Right cardiac atrium (tissue), 5 donors: Measurements from ENCODE around the gene RPLP1. TPM values are rescaled to one million over a fixed set of nuclear protein-coding genes. Genes with fewer than 3 reads are reported as not detected.
A peak's percentile ranks its signal among the peaks of the same experiment; 100 is the strongest.

Source experiments
- ATAC-seq, 2 donors: fragments of 200-7000 bp; cut with Tn5 transposase; one replicate each; pipeline versions ENCODE4 v1.8.0 to v1.9.1; 2020; ENCODE audit warnings: moderate library complexity in 2 of 2, mild to moderate bottlenecking in 1 of 2
- DNase-seq, 3 donors: peaks; one replicate each; pipeline ENCODE4 v3.0.0-alpha.2; 2020
- H3K27ac ChIP-seq: one replicate; pipeline ENCODE4 v1.5.1; 2013; ENCODE audit warnings: mild to moderate bottlenecking, low read length, control low read depth, moderate library complexity
- H3K27me3 ChIP-seq: one replicate; pipeline ENCODE4 v1.6.1; 2013; ENCODE audit not compliant: control insufficient read depth, insufficient read depth
- H3K4me1 ChIP-seq: one replicate; pipeline ENCODE4 v1.6.1; 2013; ENCODE audit warnings: low read length; ENCODE audit not compliant: control insufficient read depth, insufficient read depth
- H3K4me3 ChIP-seq: one replicate; pipeline ENCODE4 v1.5.1; 2013; ENCODE audit warnings: low read length, control low read depth
- H3K9me3 ChIP-seq: one replicate; pipeline ENCODE4 v1.6.1; 2013; ENCODE audit warnings: low read length; ENCODE audit not compliant: control insufficient read depth
- WGBS: extraction: QIAGEN DNeasy Blood & Tissue Kit; methylation state at CpG from one replicate; pipeline ENCODE4 v1.1.7; 2013; 5-methylcytosine and 5-hydroxymethylcytosine counted together
- intact Hi-C, 4 donors: fragments of 100-400 bp; cut with DNase I; formaldehyde crosslinking; loops; one replicate each; pipeline versions ENCODE4 v1.11.0 to v1.14.0; 2022 to 2023
- polyA plus RNA-seq: library from polyadenylated mRNA; stranded (reverse); fragments of 200-250 nt; gene quantifications from one replicate; pipeline ENCODE4 v1.2.3, GENCODE V29; 2013
- total RNA-seq, 4 donors: library from RNA; stranded (reverse); fragmentation: NEBNext Ultra II Directional; extraction: Animal tissue kit (Norgen Biotek cat#: 25700); gene quantifications; one replicate each; pipeline ENCODE4 v1.2.1, GENCODE V29; 2021
- donor health status: healthy with polysubstance abuse.
- donor health status: DM: no; HTN: yes; CAD: no.
- donor health status: DM: no; HTN: no; CAD: no.
- donor health status: DM: no; HTN: yes; CAD: no; lungs with severe emphysema.
- donor health status: DM: yes; HTN: yes; CAD: no.

The RPLP1 gene
- total and polyA plus RNA-seq, 5 donors = 899 to 1,271 (median 1,013) TPM

DNA sequence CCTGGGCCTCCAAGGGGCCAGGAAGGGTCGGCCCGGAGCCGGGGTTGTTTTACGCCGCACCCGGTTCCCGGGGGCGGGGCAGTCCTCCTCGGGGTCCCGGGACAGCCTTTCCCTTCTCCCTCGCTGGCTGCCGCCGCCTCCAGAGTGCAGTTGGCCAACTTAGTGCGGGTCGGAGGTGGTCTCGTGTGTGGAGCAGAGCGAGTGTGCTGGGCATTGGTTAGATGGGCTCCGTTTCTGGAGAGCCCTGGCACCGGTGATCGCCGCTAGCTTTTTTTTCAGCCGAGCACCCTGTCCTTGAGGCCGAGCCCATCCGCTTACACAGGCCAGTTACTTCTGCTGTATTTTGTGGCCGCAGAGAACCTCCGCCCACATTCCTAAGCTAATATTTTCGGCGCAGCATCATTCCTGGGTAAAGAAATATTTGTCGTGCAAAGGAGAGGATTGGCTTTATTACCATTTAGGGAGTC lies 37.9 kb upstream of the RPLP1 start:
- intact Hi-C loops = no loop called here
- ATAC-seq (peak; percentile 66 to 71), DNase-seq (peak; percentile 27 to 64 (median 44))
- Histone ChIP-seq H3K4me3 (peak overlapping the region; percentile 68), H3K4me1 (no peaks in the 10 kb centered on the region), H3K9me3 (no peaks in the 10 kb centered on the region), H3K27me3 (no peaks in the 10 kb centered on the region), H3K27ac (no peak overlapping the region)
- under 1% methylated on average over 29 of the region's 29 CpGs for WGBS

GRCh38 chr15:69415381-69415780 lies 37.2 kb upstream of the RPLP1 start:
- no peak overlapping the region for H3K4me3 ChIP-seq
- no peaks in the 10 kb centered on the region for H3K4me1 ChIP-seq
- DNase-seq = no peak
- H3K9me3 ChIP-seq = no peaks in the 10 kb centered on the region
- no peak overlapping the region for H3K27ac ChIP-seq
- H3K27me3 ChIP-seq = no peaks in the 10 kb centered on the region
- intact Hi-C loops = no loop called here
- 69% methylated on average over 3 of the region's 3 CpGs for WGBS
- no peak for ATAC-seq

- DNase-seq (no peak), ATAC-seq (no peak)
Measured at GRCh38 chr15:69417581-69417980, 35.0 kb upstream of the RPLP1 start.

DNA sequence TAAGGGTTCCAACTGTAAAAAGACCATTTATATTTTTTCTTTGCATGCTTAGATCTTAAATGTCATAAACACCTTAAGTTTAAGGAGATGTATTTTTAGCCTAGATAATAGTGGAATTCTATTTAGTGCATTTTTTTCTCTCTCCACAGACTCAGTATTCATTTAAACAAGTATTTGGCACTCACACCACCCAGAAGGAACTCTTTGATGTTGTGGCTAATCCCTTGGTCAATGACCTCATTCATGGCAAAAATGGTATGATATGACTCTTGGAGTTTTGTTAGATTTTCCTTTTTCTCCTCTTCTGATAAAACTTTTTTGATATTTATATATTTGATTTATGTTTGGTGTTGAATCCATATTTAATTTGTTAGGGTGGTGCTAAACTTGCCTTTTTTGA lies 31.1 kb upstream of the RPLP1 start:
- H3K9me3 ChIP-seq = no peaks in the 10 kb centered on the region
- ATAC-seq = no peak
- H3K27me3 ChIP-seq = no peaks in the 10 kb centered on the region
- no peak overlapping the region for H3K27ac ChIP-seq
- intact Hi-C loops = no loop called here
- no peak overlapping the region for H3K4me3 ChIP-seq
- no peaks in the 10 kb centered on the region for H3K4me1 ChIP-seq
- DNase-seq = no peak

More at GRCh38 chr15:69417581-69417980, 35.0 kb upstream of the RPLP1 start:
- Histone ChIP-seq H3K4me3 (no peak overlapping the region), H3K4me1 (no peaks in the 10 kb centered on the region), H3K27ac (no peak overlapping the region), H3K27me3 (no peaks in the 10 kb centered on the region), H3K9me3 (no peaks in the 10 kb centered on the region)
- intact Hi-C loops = no loop called here

DNA sequence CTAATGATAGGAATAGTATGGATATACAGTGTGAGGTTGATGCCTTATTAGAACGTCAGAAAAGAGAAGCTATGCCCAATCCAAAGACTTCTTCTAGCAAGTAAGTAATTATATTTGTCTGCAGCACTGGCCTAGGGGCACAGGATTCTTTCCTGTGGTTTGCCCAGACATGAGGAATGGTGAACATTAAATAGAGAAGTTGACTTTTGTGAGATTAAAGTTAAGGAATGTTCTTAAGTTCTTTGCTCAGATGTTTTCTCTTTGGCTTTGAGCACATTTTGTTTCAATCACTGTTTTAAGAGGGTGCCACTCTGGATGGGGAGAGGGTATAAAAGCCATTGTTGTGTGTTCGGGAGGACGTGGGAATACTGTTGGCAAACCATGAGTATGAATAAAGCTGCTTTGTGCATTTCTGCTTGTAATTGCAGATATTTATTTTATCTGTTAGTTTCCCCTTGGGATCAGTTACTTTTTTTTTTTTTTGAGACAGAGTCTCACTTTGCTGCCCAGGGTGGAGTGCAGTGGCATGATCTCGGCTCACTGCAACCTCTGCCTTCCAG lies 30.2 kb upstream of the RPLP1 start:
- 87% methylated on average over 4 of the region's 4 CpGs for WGBS
- Histone ChIP-seq H3K4me3 (no peak overlapping the region), H3K9me3 (no peaks in the 10 kb centered on the region), H3K27ac (no peak overlapping the region), H3K4me1 (no peaks in the 10 kb centered on the region), H3K27me3 (no peaks in the 10 kb centered on the region)
- no peak for DNase-seq
- ATAC-seq = no peak
- intact Hi-C loops = no loop called here

DNA sequence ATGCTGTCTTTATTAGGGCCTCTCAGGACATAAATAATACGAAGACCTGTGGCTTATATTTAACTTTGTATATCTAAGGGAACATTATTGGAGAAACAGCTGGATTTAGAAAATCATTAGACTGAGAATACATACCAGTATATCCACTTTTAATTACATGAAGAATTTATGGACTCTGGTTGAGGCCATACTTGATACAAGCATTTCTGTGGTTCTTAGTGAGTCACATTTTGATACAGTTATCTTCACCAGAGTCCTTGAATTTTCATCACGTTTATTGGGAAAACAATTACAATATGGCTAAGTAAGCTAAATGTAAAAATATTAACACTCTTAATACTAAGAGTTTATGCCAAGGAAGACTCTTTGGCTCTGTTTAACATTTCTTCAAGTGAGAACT lies 28.6 kb upstream of the RPLP1 start:
- H3K27me3 ChIP-seq = no peaks in the 10 kb centered on the region
- no peaks in the 10 kb centered on the region for H3K4me1 ChIP-seq
- H3K9me3 ChIP-seq = no peaks in the 10 kb centered on the region
- no peak overlapping the region for H3K4me3 ChIP-seq
- ATAC-seq = no peak
- WGBS = 86% methylated on average over 2 of the region's 2 CpGs
- no peak overlapping the region for H3K27ac ChIP-seq
- no peak for DNase-seq
- intact Hi-C loops = no loop called here

DNA sequence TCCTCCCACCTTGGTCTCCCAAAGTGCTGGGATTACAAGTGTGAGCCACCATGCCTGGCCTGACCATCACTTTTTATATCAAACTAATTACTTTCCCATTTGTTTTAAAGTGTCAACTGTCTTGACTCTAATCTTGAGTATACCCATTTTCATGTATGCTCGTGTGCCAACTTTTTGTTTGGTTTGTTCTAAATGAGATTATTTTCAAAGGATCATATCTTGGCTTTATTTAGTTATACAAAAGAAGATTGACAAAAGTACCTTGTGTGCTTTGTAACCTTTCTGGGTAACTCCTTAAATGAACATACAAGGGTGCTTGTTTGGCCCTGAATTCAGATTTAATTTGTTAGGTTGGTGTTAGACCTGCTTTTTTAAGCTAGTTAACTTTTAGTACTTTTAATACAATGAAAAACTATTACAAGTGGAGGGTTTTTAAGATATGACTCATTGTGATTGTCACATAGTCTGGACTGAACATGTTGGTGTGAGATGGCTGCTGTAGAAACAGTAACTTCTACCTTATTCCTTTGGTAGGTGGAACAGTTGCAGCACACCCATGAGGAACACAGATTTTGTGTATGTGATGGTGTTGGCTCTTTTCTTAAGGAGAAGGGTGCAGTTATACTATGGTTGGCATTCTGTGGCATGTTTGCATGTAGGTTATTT lies 27.7 kb upstream of the RPLP1 start:
- 100% methylated on average over 1 of the region's 1 CpG for WGBS
- no peak for ATAC-seq

DNA sequence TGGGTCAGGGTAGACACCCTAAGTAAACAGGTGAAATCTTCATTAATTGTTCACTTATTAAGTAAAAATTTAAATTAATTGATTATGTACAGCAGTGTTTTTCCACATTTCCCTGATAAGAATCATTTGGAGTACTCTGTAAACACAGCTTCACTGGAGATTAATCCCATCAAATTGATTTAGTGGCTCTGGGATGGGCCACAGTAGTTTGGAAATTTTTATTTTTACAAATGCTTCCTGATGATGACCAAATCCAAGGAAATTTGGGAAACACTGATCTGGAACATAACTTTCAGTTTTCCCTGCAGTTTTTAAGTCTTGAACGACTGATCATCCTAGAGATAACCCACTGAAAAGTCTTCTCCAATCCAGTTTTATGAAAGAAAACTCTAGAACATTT lies 18.8 kb upstream of the RPLP1 start:
- H3K27me3 ChIP-seq = no peaks in the 10 kb centered on the region
- WGBS = 94% methylated on average over 1 of the region's 1 CpG
- H3K9me3 ChIP-seq = no peaks in the 10 kb centered on the region
- no peak overlapping the region for H3K4me3 ChIP-seq
- no peak overlapping the region for H3K27ac ChIP-seq
- intact Hi-C loops = no loop called here
- no peak for ATAC-seq
- no peak for DNase-seq
- H3K4me1 ChIP-seq = no peaks in the 10 kb centered on the region

More for the DNA sequence above, 27.7 kb upstream of the RPLP1 start:
- no peak overlapping the region for H3K4me3 ChIP-seq
- DNase-seq = no peak
- H3K4me1 ChIP-seq = no peaks in the 10 kb centered on the region
- H3K9me3 ChIP-seq = no peaks in the 10 kb centered on the region
- no peak overlapping the region for H3K27ac ChIP-seq
- intact Hi-C loops = no loop called here
- H3K27me3 ChIP-seq = no peaks in the 10 kb centered on the region

DNA sequence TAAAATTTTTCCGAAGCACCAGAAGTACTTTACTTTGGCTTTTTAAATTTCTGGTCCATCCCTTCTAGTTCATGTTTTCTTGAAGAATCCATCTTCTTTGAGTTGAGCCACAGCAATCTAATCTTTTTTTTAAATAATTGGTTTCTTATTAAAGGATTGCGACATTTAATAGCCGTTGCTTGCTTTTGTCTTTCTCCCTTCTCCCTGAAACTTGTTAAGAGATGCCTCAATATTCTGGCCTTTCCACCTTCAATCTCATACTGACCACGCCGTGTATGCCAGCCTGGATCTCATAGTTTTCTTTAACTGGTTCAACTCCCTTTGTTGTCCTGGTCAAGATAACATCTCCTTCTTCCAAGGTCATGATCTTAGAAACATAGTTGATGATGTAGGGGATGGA lies 18.4 kb upstream of the RPLP1 start:
- ATAC-seq (no peak), DNase-seq (no peak)
- Histone ChIP-seq H3K27me3 (no peaks in the 10 kb centered on the region), H3K4me3 (no peak overlapping the region), H3K4me1 (no peaks in the 10 kb centered on the region), H3K9me3 (no peaks in the 10 kb centered on the region), H3K27ac (no peak overlapping the region)
- WGBS = 96% methylated on average over 5 of the region's 5 CpGs
- intact Hi-C loops = no loop called here

- H3K27ac ChIP-seq = no peak overlapping the region
- peak in 1 of 3 donors; percentile 45 for DNase-seq
- H3K27me3 ChIP-seq = no peaks in the 10 kb centered on the region
- H3K4me3 ChIP-seq = no peak overlapping the region
- intact Hi-C loops = no loop called here
- WGBS = 91% methylated on average over 18 of the region's 18 CpGs
- no peaks in the 10 kb centered on the region for H3K4me1 ChIP-seq
- no peak for ATAC-seq
- H3K9me3 ChIP-seq = no peaks in the 10 kb centered on the region
Measured at GRCh38 chr15:69434679-69435078, 17.9 kb upstream of the RPLP1 start.

GRCh38 chr15:69435985-69436384 lies 16.6 kb upstream of the RPLP1 start:
- Histone ChIP-seq H3K4me3 (no peak overlapping the region), H3K27ac (no peak overlapping the region), H3K27me3 (no peaks in the 10 kb centered on the region), H3K4me1 (no peaks in the 10 kb centered on the region), H3K9me3 (no peaks in the 10 kb centered on the region)
- ATAC-seq (no peak), DNase-seq (no peak)
- intact Hi-C loops = no loop called here
- WGBS = 96% methylated on average over 4 of the region's 4 CpGs

DNA sequence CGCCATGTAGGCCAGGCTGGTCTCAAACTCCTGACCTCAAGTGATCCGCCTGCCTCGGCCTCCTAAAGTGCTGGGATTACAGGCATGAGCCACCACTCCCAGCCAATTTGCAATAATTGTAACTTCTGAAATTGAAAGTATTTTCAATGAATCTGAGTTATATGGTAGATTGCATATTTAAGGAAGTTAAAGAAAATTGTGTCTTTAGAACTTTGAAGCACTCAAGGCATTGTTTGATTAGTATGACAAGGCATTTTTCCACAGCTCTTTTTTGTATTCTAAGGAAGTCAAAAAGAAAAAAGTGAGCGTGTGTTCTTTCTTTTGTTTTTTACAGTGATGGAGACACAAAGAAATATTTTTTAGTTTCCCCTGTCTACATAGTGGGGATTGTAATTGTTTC lies 15.7 kb upstream of the RPLP1 start:
- Histone ChIP-seq H3K27me3 (no peaks in the 10 kb centered on the region), H3K27ac (no peak overlapping the region), H3K4me1 (no peaks in the 10 kb centered on the region), H3K4me3 (no peak overlapping the region), H3K9me3 (no peaks in the 10 kb centered on the region)
- intact Hi-C loops = no loop called here
- DNase-seq (no peak), ATAC-seq (no peak)
- 94% methylated on average over 4 of the region's 4 CpGs for WGBS
